DOHH2 (cell line): ENCODE results near the gene SYNGR1.

ENCODE experiments used
- H3F3A ChIP-seq: fragments of 200-600 bp; sonication (generic), shearing (Covaris generic); 2 replicates; pipeline ENCODE4 v1.6.0; 2016; ENCODE audit warnings: antibody characterized with exemption, mild to moderate bottlenecking; ENCODE audit not compliant: control insufficient read depth, insufficient read depth
- H3K27ac ChIP-seq: fragments of 200-600 bp; sonication (generic); 2 replicates; pipeline ENCODE4 v1.5.1; 2014; ENCODE audit warnings: low read depth, mild to moderate bottlenecking, low read length, moderate library complexity
- H3K27me3 ChIP-seq: fragments of 200-600 bp; sonication (generic); 2 replicates; pipeline ENCODE4 v1.6.1; 2014; ENCODE audit warnings: mild to moderate bottlenecking, low read length, mixed read lengths; ENCODE audit not compliant: control insufficient read depth
- H3K36me3 ChIP-seq: fragments of 200-600 bp; sonication (generic); 2 replicates; pipeline ENCODE4 v1.6.1; 2014; ENCODE audit warnings: mild to moderate bottlenecking, low read length, moderate library complexity, mixed read lengths; ENCODE audit not compliant: control insufficient read depth
- H3K4me1 ChIP-seq: fragments of 200-600 bp; sonication (generic); 2 replicates; pipeline ENCODE4 v1.6.1; 2014; ENCODE audit warnings: mild to moderate bottlenecking, low read length, mixed read lengths; ENCODE audit not compliant: control insufficient read depth
- H3K4me2 ChIP-seq: fragments of 200-600 bp; sonication (generic); 2 replicates; pipeline ENCODE4 v1.6.0; 2014; ENCODE audit warnings: mild to moderate bottlenecking, low read length, moderate library complexity
- H3K4me3 ChIP-seq: fragments of 200-600 bp; sonication (generic); 2 replicates; pipeline ENCODE4 v1.5.1; 2014; ENCODE audit warnings: mild to moderate bottlenecking, low read length, mixed read lengths
- H3K79me2 ChIP-seq: fragments of 200-600 bp; sonication (generic); 2 replicates; pipeline ENCODE4 v1.6.1; 2014; ENCODE audit warnings: mild to moderate bottlenecking, low read length, mixed read lengths; ENCODE audit not compliant: control insufficient read depth
- H3K9me2 ChIP-seq: fragments of 200-600 bp; sonication (generic); replicated peaks from 2 replicates; pipeline ENCODE4 v1.6.1; 2014; ENCODE audit warnings: mild to moderate bottlenecking, low read length, mixed read lengths; ENCODE audit not compliant: control insufficient read depth
- H3K9me3 ChIP-seq: fragments of 200-600 bp; sonication (generic); 2 replicates; pipeline ENCODE4 v1.6.1; 2014; ENCODE audit warnings: antibody characterized with exemption, low read length, mixed read lengths; ENCODE audit not compliant: control insufficient read depth, insufficient read depth
- H4K20me1 ChIP-seq: fragments of 200-600 bp; sonication (generic); 2 replicates; pipeline ENCODE4 v1.6.0; 2014; ENCODE audit warnings: low read depth, mild to moderate bottlenecking, antibody characterized with exemption, low read length, moderate library complexity; ENCODE audit not compliant: control insufficient read depth, insufficient read depth
- EZH2phosphoT487 ChIP-seq: fragments of 200-600 bp; sonication (generic); IDR thresholded peaks from 2 replicates; pipeline ENCODE4 v1.6.1; 2017; ENCODE audit warnings: borderline replicate concordance, mild to moderate bottlenecking, antibody characterized with exemption, low read length, moderate library complexity, mixed read lengths
- TF ChIP-seq, protein P1 (sequence below): fragments of 200-600 bp; sonication (generic); IDR thresholded peaks from one replicate; pipeline ENCODE4 v1.5.1; 2014; ENCODE audit warnings: antibody characterized with exemption, mild to moderate bottlenecking, low read depth, low read length; ENCODE audit not compliant: poor library complexity, severe bottlenecking

Gene SYNGR1

DNA sequence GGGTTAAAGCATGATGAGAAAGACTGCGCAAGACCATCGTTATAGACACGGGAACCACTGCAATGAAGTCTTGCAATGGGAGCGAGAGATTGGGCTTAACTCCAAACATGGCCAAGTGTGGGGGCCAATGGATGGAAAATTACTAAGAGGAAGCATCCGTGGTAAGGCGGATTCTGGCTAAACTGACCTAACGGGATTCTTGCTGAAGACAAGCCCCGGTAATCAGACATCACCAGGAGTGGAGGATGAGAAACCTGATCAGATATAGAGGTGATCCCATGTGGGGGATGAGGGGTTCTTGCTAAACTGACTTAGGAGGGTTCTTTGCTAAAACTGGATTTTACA lies 5.8 kb upstream of the SYNGR1 start:
- Histone ChIP-seq H3K27me3 (peaks cover 21% of the 10 kb centered on the region), H3K36me3 (no peaks in the 10 kb centered on the region), H3K4me3 (no peak overlapping the region), H3K79me2 (no peaks in the 10 kb centered on the region), H3K4me1 (peaks cover 10% of the 10 kb centered on the region), H4K20me1 (no peaks in the 10 kb centered on the region), H3F3A (no peaks in the 10 kb centered on the region), H3K9me3 (no peaks in the 10 kb centered on the region), H3K4me2 (no peak overlapping the region), H3K27ac (no peak overlapping the region), H3K9me2 (no peaks in the 10 kb centered on the region)
- TF ChIP-seq EZH2phosphoT487, result no peak
- TF ChIP-seq, protein P1, sequence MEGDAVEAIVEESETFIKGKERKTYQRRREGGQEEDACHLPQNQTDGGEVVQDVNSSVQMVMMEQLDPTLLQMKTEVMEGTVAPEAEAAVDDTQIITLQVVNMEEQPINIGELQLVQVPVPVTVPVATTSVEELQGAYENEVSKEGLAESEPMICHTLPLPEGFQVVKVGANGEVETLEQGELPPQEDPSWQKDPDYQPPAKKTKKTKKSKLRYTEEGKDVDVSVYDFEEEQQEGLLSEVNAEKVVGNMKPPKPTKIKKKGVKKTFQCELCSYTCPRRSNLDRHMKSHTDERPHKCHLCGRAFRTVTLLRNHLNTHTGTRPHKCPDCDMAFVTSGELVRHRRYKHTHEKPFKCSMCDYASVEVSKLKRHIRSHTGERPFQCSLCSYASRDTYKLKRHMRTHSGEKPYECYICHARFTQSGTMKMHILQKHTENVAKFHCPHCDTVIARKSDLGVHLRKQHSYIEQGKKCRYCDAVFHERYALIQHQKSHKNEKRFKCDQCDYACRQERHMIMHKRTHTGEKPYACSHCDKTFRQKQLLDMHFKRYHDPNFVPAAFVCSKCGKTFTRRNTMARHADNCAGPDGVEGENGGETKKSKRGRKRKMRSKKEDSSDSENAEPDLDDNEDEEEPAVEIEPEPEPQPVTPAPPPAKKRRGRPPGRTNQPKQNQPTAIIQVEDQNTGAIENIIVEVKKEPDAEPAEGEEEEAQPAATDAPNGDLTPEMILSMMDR, result no peak

DNA sequence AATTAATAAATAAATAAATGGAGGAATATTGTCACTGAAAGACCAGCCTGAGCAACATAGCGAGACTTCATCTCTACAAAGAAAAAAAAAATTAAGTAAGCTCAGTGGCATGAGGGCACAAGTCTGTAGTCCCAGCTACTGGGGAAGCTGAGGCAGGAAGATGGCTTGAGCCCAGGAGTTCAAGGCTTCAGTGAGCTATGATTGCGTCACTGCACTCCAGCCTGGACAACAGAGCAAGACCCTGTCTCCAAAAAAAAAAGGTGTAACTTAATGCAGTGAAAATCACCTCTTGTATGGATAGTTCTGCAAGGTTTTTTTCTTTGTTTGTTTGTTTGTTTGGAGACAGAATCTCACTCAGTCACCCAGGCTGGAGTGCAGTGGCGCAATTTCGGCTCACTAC lies 4.6 kb upstream of the SYNGR1 start:
- H3F3A ChIP-seq, result no peaks in the 10 kb centered on the region
- H3K4me3 ChIP-seq, result no peak overlapping the region

DNA sequence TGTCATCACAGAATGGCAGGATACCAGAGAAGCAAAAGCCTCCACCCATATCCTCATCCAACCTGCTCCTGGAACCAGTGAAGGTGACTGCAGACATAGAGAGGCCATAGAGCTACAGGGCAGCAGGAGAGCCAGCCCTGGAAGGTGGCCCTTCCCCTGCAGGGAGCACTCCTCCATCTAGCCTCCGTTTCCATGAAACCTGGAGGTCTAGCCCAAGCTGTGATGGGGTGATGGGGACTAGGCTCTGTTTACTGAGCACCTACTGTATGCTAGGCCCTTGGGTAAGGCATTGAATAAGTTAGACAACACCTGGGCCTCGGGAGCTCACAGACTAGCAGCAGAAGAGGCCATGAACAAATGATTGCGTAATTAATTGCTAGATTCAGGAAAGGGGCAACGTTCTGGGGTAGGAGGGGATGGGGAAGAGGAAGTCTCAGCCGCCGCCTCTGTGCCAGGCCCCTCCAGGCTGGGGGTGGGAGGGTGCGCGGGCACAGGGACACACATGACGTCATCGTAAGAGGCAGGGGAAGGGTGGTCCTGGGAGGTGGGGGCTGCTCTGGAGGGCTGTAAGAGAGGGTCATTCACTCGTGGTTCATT lies 784 bp upstream of the SYNGR1 start:
- Histone ChIP-seq H3K9me3 (no peaks in the 10 kb centered on the region), H3K4me1 (peaks cover 27% of the 10 kb centered on the region), H3K4me2 (peak overlapping the region; percentile 99), H3F3A (peaks cover 4% of the 10 kb centered on the region; the same call in 1 of the 2 replicates), H4K20me1 (no peaks in the 10 kb centered on the region), H3K27ac (no peak overlapping the region), H3K27me3 (peaks cover 39% of the 10 kb centered on the region), H3K36me3 (no peaks in the 10 kb centered on the region), H3K9me2 (no peaks in the 10 kb centered on the region), H3K4me3 (peak overlapping the region; percentile 85), H3K79me2 (no peaks in the 10 kb centered on the region)
- TF ChIP-seq, protein P1, result no peak

More for the DNA sequence above, 4.6 kb upstream of the SYNGR1 start:
- no peak overlapping the region for H3K4me2 ChIP-seq
- no peaks in the 10 kb centered on the region for H4K20me1 ChIP-seq
- H3K79me2 ChIP-seq, result no peaks in the 10 kb centered on the region
- H3K36me3 ChIP-seq, result no peaks in the 10 kb centered on the region
- no peaks in the 10 kb centered on the region for H3K9me3 ChIP-seq
- no peaks in the 10 kb centered on the region for H3K9me2 ChIP-seq
- no peak for TF ChIP-seq EZH2phosphoT487
- peaks cover 28% of the 10 kb centered on the region for H3K27me3 ChIP-seq
- no peak overlapping the region for H3K27ac ChIP-seq
- H3K4me1 ChIP-seq, result peaks cover 16% of the 10 kb centered on the region

- no peaks in the 10 kb centered on the region for H4K20me1 ChIP-seq
- no peaks in the 10 kb centered on the region for H3K9me3 ChIP-seq
- no peak overlapping the region for H3K27ac ChIP-seq
- no peaks in the 10 kb centered on the region for H3K36me3 ChIP-seq
- TF ChIP-seq EZH2phosphoT487, result no peak
- TF ChIP-seq, protein P1, result no peak
- peak overlapping the region; percentile 99 for H3K4me2 ChIP-seq
- H3K79me2 ChIP-seq, result no peaks in the 10 kb centered on the region
- H3K4me1 ChIP-seq, result peaks cover 27% of the 10 kb centered on the region
- no peaks in the 10 kb centered on the region for H3K9me2 ChIP-seq
- H3K4me3 ChIP-seq, result peak overlapping the region; percentile 85
- H3F3A ChIP-seq, result peaks cover 4% of the 10 kb centered on the region; the same call in 1 of the 2 replicates
- H3K27me3 ChIP-seq, result peaks cover 33% of the 10 kb centered on the region
Observed at GRCh38 chr22:39349506-39349966, 255 bp upstream of the SYNGR1 start.
